ENCODE data around the gene PCDHA4.
"Not testable (repeated sequence)": the region's sequence is repeated elsewhere in the genome, so short reads cannot be mapped to it uniquely, and the experiment has no call there.

PCDHA4 gene

DNA sequence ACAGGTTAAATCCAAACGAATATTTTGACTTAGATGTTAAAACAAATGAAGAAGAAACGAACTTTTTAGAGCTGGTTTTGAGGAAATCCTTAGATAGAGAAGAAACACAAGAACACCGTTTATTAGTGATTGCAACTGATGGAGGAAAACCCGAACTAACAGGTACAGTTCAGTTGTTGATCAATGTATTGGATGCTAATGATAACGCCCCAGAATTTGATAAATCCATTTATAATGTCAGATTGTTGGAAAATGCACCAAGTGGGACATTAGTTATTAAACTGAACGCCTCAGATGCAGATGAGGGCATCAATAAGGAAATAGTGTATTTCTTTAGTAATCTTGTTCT, 15.4 kb downstream of the PCDHA4 start:
- no peak for DNase-seq

DNA sequence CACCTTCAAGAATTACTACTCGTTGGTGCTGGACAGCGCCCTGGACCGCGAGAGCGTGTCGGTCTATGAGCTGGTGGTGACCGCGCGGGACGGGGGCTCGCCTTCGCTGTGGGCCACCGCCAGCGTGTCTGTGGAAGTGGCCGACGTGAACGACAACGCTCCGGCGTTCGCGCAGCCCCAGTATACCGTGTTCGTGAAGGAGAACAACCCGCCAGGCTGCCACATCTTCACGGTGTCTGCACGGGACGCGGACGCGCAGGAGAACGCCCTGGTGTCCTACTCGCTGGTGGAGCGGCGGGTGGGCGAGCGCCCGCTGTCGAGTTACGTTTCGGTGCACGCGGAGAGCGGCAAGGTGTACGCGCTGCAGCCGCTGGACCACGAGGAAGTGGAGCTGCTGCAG, 16.1 kb downstream of the PCDHA4 start:
- not testable (repeated sequence) for DNase-seq

DNA sequence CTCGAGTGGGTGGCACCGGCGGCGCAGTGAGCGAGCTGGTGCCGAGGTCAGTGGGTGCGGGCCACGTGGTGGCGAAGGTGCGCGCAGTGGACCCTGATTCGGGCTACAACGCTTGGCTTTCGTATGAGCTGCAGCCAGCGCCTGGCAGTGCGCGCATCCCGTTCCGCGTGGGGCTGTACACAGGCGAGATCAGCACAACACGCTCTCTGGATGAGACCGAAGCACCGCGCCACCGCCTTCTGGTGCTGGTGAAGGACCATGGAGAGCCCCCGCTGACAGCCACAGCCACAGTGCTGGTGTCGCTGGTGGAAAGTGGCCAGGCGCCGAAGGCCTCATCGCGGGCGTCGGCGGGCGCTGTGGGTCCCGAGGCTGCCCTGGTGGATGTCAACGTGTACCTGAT, 16.6 kb downstream of the PCDHA4 start:
- DNase-seq: no peak

DNA sequence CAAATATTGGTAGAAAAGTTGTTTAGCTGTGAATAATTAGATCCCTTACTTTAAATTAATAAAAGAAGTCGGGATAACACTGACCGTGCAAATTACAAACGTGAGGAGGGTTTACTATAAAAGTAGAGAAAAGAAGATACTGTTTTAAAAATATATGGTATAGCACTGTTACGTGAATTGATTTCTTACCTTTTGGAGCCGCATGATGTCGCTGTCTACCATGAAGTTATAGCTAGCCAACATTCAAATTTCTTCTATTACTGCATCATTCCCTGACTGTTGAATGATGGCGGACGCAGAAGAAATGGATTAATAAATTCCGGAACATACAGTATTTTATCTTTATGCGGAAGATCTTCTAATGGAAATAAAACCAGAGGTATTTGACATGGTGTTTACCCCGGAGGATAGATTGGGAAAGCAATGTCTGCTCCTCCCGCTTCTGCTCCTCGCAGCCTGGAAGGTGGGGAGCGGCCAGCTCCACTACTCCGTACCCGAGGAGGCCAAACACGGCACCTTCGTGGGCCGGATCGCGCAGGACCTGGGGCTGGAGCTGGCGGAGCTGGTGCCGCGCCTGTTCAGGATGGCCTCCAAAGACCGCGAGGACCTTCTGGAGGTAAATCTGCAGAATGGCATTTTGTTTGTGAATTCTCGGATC, 21.0 kb downstream of the PCDHA4 start, which contains the start of gene PCDHA6:
Gene PCDHA6 (plus strand): TSS at position 257 of the 658 bp plus-strand sequence. CDS start 132 bp downstream, at position 389.
- no peak for DNase-seq

DNA sequence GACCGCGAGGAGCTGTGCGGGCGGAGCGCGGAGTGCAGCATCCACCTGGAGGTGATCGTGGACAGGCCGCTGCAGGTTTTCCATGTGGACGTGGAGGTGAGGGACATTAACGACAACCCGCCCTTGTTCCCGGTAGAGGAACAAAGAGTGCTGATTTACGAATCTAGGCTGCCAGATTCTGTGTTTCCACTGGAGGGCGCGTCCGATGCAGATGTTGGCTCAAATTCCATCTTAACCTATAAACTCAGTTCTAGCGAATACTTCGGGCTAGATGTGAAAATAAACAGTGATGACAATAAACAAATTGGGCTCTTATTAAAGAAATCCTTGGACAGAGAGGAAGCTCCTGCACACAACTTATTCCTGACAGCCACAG, 21.5 kb downstream of the PCDHA4 start:
- DNase-seq: no peak

DNA sequence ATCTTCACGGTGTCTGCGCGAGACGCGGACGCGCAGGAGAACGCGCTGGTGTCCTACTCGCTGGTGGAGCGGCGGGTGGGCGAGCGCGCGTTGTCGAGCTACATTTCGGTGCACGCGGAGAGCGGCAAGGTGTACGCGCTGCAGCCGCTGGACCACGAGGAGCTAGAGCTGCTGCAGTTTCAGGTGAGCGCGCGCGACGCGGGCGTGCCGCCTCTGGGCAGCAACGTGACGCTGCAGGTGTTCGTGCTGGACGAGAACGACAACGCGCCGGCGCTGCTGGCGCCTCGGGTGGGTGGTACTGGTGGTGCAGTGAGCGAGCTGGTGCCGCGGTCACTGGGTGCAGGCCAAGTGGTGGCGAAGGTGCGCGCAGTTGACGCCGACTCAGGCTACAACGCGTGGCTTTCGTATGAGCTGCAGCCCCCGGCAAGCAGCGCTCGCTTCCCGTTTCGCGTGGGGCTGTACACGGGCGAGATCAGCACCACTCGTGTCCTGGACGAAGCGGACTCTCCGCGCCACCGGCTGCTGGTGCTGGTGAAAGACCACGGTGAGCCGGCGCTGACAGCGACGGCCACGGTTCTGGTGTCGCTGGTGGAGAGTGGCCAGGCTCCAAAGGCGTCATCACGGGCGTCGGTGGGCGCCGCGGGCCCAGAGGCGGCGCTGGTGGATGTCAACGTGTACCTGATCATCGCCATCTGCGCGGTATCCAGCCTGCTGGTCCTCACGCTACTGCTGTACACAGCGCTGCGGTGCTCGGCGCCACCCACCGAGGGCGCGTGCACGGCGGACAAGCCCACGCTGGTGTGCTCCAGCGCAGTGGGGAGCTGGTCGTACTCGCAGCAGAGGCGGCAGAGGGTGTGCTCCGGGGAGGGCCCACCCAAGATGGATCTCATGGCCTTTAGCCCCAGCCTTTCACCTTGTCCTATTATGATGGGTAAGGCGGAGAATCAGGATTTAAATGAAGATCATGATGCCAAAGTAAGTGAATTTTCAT, 22.9 kb downstream of the PCDHA4 start:
- not testable (repeated sequence) for DNase-seq

DNA sequence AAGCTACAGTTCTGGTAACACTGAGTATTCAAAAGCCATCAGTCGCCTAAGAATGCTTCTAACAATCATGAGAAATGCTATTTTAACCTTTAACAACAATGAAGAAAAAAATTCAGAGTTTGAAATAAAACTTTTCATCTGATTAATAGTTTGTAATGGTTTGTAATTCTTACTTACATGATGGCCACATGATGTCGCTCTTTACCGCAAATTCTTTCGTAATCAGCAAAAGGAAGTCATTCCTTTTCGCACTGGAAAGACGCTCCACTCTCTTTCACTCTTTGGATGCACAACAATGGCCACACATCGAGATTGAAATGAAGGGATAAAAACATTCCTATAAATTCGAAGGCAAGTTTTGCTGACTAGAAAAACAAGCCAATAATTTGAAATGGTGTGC, 27.1 kb downstream of the PCDHA4 start, which contains the start of gene PCDHA7:
Gene PCDHA7 (plus strand): TSS at position 277 of the 400 bp plus-strand sequence. CDS start 115 bp downstream, at position 392.
- DNase-seq: no peak

DNA sequence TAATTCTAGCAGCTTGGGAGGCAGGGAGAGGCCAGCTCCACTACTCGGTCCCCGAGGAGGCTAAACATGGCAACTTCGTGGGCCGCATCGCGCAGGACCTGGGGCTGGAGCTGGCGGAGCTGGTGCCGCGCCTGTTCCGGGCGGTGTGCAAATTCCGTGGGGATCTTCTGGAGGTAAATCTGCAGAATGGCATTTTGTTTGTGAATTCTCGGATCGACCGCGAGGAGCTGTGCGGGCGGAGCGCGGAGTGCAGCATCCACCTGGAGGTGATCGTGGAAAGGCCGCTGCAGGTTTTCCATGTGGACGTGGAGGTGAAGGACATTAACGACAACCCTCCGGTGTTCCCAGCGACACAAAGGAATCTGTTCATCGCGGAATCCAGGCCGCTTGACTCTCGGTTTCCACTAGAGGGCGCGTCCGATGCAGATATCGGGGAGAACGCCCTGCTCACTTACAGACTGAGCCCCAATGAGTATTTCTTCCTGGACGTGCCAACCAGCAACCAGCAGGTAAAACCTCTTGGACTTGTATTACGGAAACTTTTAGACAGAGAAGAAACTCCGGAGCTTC, 27.7 kb downstream of the PCDHA4 start:
- not testable (repeated sequence) for DNase-seq

DNA sequence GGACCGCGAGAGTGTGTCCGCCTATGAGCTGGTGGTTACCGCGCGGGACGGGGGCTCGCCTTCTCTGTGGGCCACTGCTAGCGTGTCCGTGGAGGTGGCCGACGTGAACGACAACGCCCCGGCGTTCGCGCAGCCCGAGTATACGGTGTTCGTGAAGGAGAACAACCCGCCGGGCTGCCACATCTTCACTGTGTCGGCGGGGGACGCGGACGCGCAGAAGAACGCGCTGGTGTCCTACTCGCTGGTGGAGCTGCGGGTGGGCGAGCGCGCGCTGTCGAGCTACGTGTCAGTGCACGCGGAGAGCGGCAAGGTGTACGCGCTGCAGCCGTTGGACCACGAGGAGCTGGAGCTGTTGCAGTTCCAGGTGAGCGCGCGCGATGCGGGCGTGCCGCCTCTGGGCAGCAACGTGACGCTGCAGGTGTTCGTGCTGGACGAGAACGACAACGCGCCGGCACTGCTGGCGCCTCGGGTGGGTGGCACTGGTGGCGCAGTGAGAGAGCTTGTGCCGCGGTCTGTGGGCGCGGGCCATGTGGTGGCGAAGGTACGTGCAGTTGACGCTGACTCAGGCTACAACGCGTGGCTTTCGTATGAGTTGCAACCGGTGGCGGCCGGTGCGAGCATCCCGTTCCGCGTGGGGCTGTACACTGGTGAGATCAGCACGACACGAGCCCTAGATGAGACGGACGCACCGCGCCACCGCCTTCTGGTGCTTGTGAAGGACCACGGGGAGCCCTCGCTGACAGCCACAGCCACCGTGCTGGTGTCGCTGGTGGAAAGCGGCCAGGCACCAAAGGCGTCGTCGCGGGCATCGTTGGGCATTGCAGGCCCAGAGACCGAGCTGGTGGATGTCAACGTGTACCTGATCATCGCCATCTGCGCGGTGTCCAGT, 29.0 kb downstream of the PCDHA4 start:
- DNase-seq: no peak

DNA sequence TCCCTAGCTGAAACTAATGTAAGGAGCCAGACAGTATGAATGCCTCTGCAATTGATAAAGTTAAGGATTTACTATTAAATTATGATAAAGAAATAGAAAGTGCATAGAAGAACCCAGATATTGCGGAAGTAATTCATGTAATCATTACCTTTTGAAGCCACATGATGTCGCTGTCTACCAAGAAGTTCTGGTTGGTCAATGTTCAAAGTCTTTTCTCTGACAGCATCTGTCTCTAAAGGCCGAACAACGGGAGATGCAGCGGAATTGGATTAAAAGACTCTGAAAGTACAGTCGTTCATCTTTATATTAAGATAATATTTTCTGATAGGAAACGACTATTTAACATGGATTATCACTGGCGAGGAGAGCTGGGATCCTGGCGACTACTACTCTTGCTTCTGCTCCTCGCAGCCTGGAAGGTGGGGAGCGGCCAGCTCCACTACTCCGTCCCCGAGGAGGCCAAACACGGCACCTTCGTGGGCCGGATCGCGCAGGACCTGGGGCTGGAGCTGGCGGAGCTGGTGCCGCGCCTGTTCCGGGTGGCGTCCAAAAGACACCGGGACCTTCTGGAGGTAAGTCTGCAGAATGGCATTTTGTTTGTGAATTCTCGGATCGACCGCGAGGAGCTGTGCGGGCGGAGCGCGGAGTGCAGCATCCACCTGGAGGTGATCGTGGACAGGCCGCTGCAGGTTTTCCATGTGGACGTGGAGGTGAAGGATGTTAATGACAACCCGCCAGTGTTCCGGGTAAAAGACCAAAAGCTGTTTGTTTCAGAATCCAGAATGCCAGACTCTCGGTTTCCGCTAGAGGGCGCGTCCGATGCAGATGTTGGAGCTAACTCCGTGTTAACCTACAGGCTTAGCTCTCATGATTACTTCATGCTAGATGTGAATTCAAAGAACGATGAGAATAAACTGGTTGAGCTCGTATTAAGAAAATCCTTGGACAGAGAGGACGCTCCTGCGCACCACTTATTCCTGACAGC, 34.4 kb downstream of the PCDHA4 start, which contains the start of gene PCDHA8:
Gene PCDHA8 (plus strand): TSS at position 210 of the 985 bp plus-strand sequence. CDS start 135 bp downstream, at position 345.
- no peak for DNase-seq

DNA sequence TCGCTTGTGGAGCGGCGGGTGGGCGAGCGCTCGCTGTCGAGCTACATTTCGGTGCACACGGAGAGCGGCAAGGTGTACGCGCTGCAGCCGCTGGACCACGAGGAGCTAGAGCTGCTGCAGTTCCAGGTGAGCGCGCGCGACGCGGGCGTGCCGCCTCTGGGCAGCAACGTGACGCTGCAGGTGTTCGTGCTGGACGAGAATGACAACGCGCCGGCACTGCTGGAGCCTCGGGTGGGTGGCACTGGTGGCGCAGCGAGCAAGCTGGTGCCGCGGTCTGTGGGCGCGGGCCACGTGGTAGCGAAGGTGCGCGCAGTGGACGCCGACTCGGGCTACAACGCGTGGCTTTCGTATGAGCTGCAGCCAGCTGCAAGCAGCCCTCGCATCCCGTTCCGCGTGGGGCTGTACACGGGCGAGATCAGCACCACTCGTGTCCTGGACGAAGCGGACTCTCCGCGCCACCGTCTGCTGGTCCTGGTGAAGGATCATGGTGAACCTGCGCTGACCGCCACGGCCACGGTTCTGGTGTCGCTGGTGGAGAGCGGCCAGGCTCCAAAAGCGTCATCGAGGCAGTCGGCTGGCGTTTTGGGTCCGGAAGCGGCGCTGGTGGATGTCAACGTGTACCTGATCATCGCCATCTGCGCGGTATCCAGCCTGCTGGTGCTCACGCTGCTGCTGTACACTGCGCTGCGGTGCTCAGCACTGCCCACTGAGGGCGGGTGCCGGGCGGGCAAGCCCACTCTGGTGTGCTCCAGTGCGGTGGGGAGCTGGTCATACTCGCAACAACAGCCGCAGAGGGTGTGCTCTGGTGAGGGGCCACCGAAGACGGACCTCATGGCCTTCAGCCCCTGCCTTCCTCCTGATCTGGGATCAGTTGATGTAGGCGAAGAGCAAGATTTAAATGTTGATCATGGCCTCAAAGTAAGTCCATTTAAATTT, 36.2 kb downstream of the PCDHA4 start:
- DNase-seq: no peak

DNA sequence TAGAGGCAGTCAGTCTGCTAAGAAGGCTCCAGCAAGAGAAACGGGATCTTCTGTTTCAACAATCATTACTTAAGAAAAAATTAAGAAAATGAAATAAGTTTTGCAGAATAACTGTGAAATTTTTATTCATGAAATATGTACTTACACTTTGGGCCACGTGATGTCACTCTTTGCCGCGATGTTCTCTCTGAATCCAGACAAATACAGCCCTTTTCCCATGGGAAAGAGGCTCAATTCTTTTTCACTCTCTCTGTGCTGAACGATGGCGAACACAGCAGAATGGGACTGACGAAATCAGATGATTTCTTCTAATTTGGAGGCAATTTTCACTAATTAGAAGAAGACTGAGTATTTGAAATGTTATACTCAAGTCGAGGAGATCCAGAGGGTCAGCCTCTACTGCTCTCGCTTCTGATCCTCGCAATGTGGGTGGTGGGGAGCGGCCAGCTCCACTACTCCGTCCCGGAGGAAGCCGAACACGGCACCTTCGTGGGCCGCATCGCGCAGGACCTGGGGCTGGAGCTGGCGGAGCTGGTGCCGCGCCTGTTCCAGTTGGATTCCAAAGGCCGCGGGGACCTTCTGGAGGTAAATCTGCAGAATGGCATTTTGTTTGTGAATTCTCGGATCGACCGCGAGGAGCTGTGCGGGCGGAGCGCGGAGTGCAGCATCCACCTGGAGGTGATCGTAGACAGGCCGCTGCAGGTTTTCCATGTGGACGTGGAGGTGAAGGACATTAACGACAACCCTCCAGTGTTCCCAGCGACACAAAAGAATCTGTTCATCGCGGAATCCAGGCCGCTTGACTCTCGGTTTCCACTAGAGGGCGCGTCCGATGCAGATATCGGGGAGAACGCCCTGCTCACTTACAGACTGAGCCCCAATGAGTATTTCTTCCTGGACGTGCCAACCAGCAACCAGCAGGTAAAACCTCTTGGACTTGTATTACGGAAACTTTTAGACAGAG, 41.6 kb downstream of the PCDHA4 start, which contains the start of gene PCDHA9:
Gene PCDHA9 (plus strand): TSS at position 244 of the 964 bp plus-strand sequence. CDS start 114 bp downstream, at position 358.
- not testable (repeated sequence) for DNase-seq

DNA sequence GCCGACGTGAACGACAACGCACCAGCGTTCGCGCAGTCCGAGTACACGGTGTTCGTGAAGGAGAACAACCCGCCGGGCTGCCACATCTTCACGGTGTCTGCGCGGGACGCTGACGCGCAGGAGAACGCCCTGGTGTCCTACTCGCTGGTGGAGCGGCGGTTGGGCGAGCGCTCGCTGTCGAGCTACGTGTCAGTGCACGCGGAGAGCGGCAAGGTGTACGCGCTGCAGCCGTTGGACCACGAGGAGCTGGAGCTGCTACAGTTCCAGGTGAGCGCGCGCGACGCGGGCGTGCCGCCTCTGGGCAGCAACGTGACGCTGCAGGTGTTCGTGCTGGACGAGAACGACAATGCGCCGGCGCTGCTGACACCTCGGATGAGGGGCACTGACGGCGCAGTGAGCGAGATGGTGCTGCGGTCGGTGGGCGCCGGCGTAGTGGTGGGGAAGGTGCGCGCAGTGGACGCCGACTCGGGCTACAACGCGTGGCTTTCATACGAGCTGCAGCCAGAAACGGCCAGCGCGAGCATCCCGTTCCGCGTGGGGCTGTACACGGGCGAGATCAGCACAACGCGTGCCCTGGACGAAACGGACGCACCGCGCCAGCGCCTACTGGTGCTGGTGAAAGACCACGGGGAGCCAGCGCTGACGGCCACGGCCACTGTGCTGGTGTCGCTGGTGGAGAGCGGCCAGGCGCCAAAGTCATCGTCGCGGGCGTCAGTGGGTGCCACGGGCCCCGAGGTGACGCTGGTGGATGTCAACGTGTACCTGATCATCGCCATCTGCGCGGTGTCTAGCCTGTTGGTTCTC, 43.2 kb downstream of the PCDHA4 start:
- not testable (repeated sequence) for DNase-seq

DNA sequence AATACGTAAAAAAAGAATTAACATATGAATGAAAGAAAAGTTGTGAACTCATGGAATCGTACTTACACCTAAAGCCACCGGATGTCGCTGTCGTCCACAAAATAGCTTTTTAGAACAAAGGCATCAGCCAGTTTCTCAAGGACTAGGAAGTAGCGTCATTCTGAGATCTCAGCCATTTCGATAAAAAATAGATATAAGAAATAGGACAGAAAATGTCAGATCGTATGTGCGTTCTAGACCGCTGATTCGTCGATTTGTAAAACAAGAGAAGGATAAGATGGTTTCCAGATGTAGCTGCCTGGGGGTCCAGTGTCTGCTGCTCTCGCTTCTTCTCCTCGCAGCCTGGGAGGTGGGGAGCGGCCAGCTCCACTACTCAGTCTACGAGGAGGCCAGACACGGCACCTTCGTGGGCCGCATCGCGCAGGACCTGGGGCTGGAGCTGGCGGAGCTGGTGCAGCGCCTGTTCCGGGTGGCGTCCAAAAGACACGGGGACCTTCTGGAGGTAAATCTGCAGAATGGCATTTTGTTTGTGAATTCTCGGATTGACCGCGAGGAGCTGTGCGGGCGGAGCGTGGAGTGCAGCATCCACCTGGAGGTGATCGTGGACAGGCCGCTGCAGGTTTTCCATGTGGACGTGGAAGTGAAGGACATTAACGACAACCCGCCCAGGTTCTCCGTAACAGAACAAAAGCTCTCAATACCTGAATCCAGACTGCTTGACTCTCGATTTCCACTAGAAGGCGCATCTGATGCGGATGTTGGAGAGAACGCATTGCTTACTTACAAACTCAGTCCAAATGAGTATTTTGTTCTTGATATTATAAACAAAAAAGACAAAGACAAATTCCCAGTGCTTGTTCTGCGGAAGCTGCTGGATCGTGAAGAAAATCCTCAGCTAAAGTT, 49.2 kb downstream of the PCDHA4 start, which contains the start of gene PCDHA10:
Gene PCDHA10 (plus strand): TSS at position 126 of the 903 bp plus-strand sequence. CDS start 152 bp downstream, at position 278.
- DNase-seq: no peak

DNA sequence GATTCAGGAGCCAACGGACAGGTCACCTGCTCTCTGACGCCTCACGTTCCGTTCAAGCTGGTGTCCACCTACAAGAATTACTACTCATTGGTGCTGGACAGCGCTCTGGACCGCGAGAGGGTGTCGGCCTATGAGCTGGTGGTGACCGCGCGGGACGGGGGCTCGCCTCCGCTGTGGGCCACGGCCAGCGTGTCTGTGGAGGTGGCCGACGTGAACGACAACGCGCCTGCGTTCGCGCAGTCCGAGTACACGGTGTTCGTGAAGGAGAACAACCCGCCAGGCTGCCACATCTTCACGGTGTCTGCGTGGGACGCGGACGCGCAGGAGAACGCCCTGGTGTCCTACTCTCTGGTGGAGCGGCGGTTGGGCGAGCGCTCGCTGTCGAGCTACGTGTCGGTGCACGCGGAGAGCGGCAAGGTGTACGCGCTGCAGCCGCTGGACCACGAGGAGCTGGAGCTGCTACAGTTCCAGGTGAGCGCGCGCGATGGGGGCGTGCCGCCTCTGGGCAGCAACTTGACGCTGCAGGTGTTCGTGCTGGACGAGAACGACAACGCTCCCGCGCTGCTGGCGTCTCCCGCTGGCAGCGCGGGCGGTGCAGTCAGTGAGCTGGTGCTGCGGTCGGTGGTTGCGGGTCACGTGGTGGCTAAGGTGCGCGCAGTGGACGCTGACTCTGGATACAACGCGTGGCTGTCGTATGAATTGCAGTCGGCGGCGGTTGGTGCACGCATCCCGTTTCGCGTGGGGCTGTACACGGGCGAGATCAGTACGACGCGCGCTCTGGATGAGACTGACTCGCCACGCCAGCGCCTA, 50.5 kb downstream of the PCDHA4 start:
- DNase-seq: no peak

DNA sequence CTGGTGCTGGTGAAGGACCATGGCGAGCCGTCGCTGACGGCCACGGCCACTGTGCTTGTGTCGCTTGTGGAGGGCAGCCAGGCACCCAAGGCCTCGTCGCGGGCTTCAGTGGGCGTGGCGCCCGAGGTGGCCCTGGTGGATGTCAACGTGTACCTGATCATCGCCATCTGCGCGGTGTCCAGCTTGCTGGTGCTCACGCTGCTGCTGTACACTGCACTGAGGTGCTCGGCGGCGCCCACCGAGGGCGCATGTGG, 51.0 kb downstream of the PCDHA4 start:
- DNase-seq: no peak

Data from NCI-H1105 (cell line).